Liver (tissue), 9 donors: ENCODE data around the gene ADCYAP1R1. TPM values are rescaled to one million over a fixed set of nuclear protein-coding genes. Genes with fewer than 3 reads are reported as not detected.

ENCODE experiments used
- DNase-seq: peaks from one replicate; pipeline ENCODE4 v3.0.0-alpha.2; 2017; ENCODE audit warnings: low spot score
- H3K27ac ChIP-seq, 2 donors: one replicate each; pipeline ENCODE4 v1.7.0; 2013; ENCODE audit warnings: inconsistent platforms in 2 of 2, low read length in 2 of 2, control low read depth in 1 of 2, low read depth in 1 of 2, mild to moderate bottlenecking in 1 of 2
- H3K27me3 ChIP-seq, 4 donors: one replicate each; pipeline versions ENCODE4 v1.6.1 to v1.7.0; 2013; ENCODE audit warnings: low read length in 3 of 4, inconsistent platforms in 1 of 4, mild to moderate bottlenecking in 1 of 4, moderate library complexity in 1 of 4; ENCODE audit not compliant: control insufficient read depth in 4 of 4, insufficient read depth in 4 of 4
- H3K36me3 ChIP-seq, 4 donors: one replicate each; pipeline versions ENCODE4 v1.6.1 to v1.7.0; 2013; ENCODE audit warnings: low read length in 3 of 4, mild to moderate bottlenecking in 3 of 4, low read depth in 1 of 4, moderate library complexity in 1 of 4; ENCODE audit not compliant: control insufficient read depth in 4 of 4, insufficient read depth in 3 of 4
- H3K4me1 ChIP-seq, 4 donors: one replicate each; pipeline versions ENCODE4 v1.6.1 to v1.7.0; 2013; ENCODE audit warnings: low read length in 3 of 4, mild to moderate bottlenecking in 3 of 4, moderate library complexity in 1 of 4; ENCODE audit not compliant: control insufficient read depth in 4 of 4, insufficient read depth in 4 of 4
- H3K4me3 ChIP-seq, 3 donors: one replicate each; pipeline versions ENCODE4 v1.6.1 to v1.7.0; 2013; ENCODE audit warnings: low read length in 3 of 3, control low read depth in 1 of 3, low read depth in 1 of 3, mild to moderate bottlenecking in 1 of 3
- H3K9ac ChIP-seq, 2 donors: one replicate each; pipeline ENCODE4 v1.7.0; 2013; ENCODE audit warnings: low read length in 2 of 2, mild to moderate bottlenecking in 2 of 2, moderate library complexity in 2 of 2, control low read depth in 1 of 2, low read depth in 1 of 2
- H3K9me3 ChIP-seq, 4 donors: one replicate each; pipeline versions ENCODE4 v1.6.1 to v1.7.0; 2013; ENCODE audit warnings: low read length in 3 of 4; ENCODE audit not compliant: control insufficient read depth in 4 of 4
- CTCF ChIP-seq: fragments of 150-350 bp; IDR thresholded peaks from 2 replicates; pipeline ENCODE4 v1.5.1; 2017; ENCODE audit warnings: improper control_type of control experiment, low read depth, low read length; ENCODE audit not compliant: missing input control
- EGR1 ChIP-seq, 2 donors: IDR thresholded peaks; 2 replicates each; pipeline ENCODE4 v1.6.1; 2016 to 2018; ENCODE audit warnings: antibody characterized with exemption in 2 of 2, low read depth in 2 of 2
- FOXA1 ChIP-seq: IDR thresholded peaks from 2 replicates; pipeline ENCODE4 v1.6.1; 2016; ENCODE audit warnings: antibody characterized with exemption
- FOXA2 ChIP-seq: IDR thresholded peaks from 2 replicates; pipeline ENCODE4 v1.6.1; 2016; ENCODE audit warnings: antibody characterized with exemption
- GABPA ChIP-seq, 2 donors: IDR thresholded peaks in 1 of 2; conservative IDR thresholded peaks in 1 of 2; 2 replicates each; pipeline ENCODE4 v1.6.1; 2016; ENCODE audit warnings: antibody characterized with exemption in 2 of 2, mild to moderate bottlenecking in 1 of 2, moderate library complexity in 1 of 2
- HNF4A ChIP-seq, 2 donors: conservative IDR thresholded peaks; 2 replicates each; pipeline ENCODE4 v1.6.1; 2016; ENCODE audit warnings: antibody characterized with exemption in 2 of 2, mild to moderate bottlenecking in 2 of 2
- HNF4G ChIP-seq: IDR thresholded peaks from 2 replicates; pipeline ENCODE4 v1.6.1; 2016; ENCODE audit warnings: antibody characterized with exemption
- JUND ChIP-seq, 2 donors: IDR thresholded peaks; 2 replicates each; pipeline ENCODE4 v1.6.1; 2016; ENCODE audit warnings: antibody characterized with exemption in 2 of 2
- NR2F2 ChIP-seq: IDR thresholded peaks from 2 replicates; pipeline ENCODE4 v1.6.1; 2016; ENCODE audit warnings: antibody characterized with exemption
- RAD21 ChIP-seq, 2 donors: IDR thresholded peaks; 2 replicates each; pipeline ENCODE4 v1.6.1; 2016; ENCODE audit warnings: antibody characterized with exemption in 2 of 2, mild to moderate bottlenecking in 2 of 2
- RXRA ChIP-seq, 2 donors: IDR thresholded peaks; 2 replicates each; pipeline ENCODE4 v1.6.1; 2017 to 2018; ENCODE audit warnings: antibody characterized with exemption in 2 of 2, mild to moderate bottlenecking in 1 of 2
- SP1 ChIP-seq: IDR thresholded peaks from 2 replicates; pipeline ENCODE4 v1.6.1; 2018; ENCODE audit warnings: antibody characterized with exemption, mild to moderate bottlenecking
- TAF1 ChIP-seq: conservative IDR thresholded peaks from 2 replicates; pipeline ENCODE4 v1.6.1; 2016; ENCODE audit warnings: antibody characterized with exemption, mild to moderate bottlenecking
- YY1 ChIP-seq: IDR thresholded peaks from 2 replicates; pipeline ENCODE4 v1.6.1; 2016; ENCODE audit warnings: antibody characterized with exemption, mild to moderate bottlenecking
- ZBTB33 ChIP-seq: IDR thresholded peaks from 2 replicates; pipeline ENCODE4 v1.6.1; 2016; ENCODE audit warnings: antibody characterized with exemption
- WGBS: extraction: QIAGEN DNeasy Blood & Tissue Kit; methylation state at CpG from one replicate; pipeline ENCODE4 v1.1.7; 2013; 5-methylcytosine and 5-hydroxymethylcytosine counted together
- polyA plus RNA-seq, 2 donors: library from polyadenylated mRNA; stranded (reverse) in 1 of 2; unstranded in 1 of 2; fragments of 200-250 nt in 1 of 2; fragments of >200 nt in 1 of 2; fragmentation: Nextera tagmentation in 1 of 2; extraction: Ambion mirVana in 1 of 2; gene quantifications; one replicate each; pipeline versions ENCODE4 v1.2.1 to v1.2.3, GENCODE V29; 2013 to 2015
- total RNA-seq, 2 donors: library from RNA; depleted of rRNA; stranded (reverse); fragments of >200 nt; gene quantifications; one replicate each; pipeline ENCODE4 v1.2.3, GENCODE V29; 2014
- TF ChIP-seq, protein P1 (sequence below): IDR thresholded peaks from 2 replicates; pipeline ENCODE4 v1.6.1; 2016; ENCODE audit warnings: antibody characterized with exemption
- TF ChIP-seq, protein P2 (sequence below): IDR thresholded peaks from 2 replicates; pipeline ENCODE4 v1.6.1; 2016; ENCODE audit warnings: antibody characterized with exemption
- TF ChIP-seq, protein P3 (sequence below): IDR thresholded peaks from 2 replicates; pipeline ENCODE4 v1.6.1; 2016; ENCODE audit warnings: antibody characterized with exemption, mild to moderate bottlenecking
- donor health status: healthy.
- donor health status: healthy.
- donor health status: healthy.
- donor health status: healthy.
- donor health status: healthy.

The ADCYAP1R1 gene
- total and polyA plus RNA-seq, 4 donors, result 0.05 to 0.67 (median 0.12) TPM; not detected in 1

- no peak for TF ChIP-seq YY1
- TF ChIP-seq JUND (IDR thresholded peaks at IDR 0.05), result no peak
- no peak for TF ChIP-seq RXRA (IDR thresholded peaks at IDR 0.05)
- TF ChIP-seq CTCF, result no peak
- no peak for TF ChIP-seq HNF4A (conservative IDR thresholded peaks at IDR 0.05)
- no peak for TF ChIP-seq NR2F2
- TF ChIP-seq ZBTB33, result no peak
- TF ChIP-seq FOXA1, result no peak
- TF ChIP-seq, protein P1, sequence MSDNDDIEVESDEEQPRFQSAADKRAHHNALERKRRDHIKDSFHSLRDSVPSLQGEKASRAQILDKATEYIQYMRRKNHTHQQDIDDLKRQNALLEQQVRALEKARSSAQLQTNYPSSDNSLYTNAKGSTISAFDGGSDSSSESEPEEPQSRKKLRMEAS, result no peak
- no peak for TF ChIP-seq RAD21 (IDR thresholded peaks at IDR 0.05)
- TF ChIP-seq HNF4G, result no peak
- TF ChIP-seq SP1, result no peak
- no peak for TF ChIP-seq EGR1 (IDR thresholded peaks at IDR 0.05; ENCODE audit: low read depth in 2 of 2)
- TF ChIP-seq TAF1, result no peak
- no peak for TF ChIP-seq GABPA (IDR thresholded peaks at IDR 0.05 in 1 of 2, conservative IDR thresholded peaks at IDR 0.05 in 1 of 2)
- TF ChIP-seq FOXA2, result no peak
- TF ChIP-seq, protein P2, sequence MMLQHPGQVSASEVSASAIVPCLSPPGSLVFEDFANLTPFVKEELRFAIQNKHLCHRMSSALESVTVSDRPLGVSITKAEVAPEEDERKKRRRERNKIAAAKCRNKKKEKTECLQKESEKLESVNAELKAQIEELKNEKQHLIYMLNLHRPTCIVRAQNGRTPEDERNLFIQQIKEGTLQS, result no peak
- Histone ChIP-seq H3K9ac (no peak overlapping the region), H3K4me1 (no peaks in the 10 kb centered on the region), H3K9me3 (no peaks in the 10 kb centered on the region), H3K27me3 (no peaks in the 10 kb centered on the region), H3K4me3 (no peak overlapping the region), H3K36me3 (no peaks in the 10 kb centered on the region), H3K27ac (no peak overlapping the region)
- whole genome bisulfite sequencing, result 80% methylated on average over 4 of the region's 4 CpGs
- DNase-seq, result no peak
These were observed 67.1 kb downstream of the ADCYAP1R1 start for GRCh38 chr7:31119249-31119648.

DNA sequence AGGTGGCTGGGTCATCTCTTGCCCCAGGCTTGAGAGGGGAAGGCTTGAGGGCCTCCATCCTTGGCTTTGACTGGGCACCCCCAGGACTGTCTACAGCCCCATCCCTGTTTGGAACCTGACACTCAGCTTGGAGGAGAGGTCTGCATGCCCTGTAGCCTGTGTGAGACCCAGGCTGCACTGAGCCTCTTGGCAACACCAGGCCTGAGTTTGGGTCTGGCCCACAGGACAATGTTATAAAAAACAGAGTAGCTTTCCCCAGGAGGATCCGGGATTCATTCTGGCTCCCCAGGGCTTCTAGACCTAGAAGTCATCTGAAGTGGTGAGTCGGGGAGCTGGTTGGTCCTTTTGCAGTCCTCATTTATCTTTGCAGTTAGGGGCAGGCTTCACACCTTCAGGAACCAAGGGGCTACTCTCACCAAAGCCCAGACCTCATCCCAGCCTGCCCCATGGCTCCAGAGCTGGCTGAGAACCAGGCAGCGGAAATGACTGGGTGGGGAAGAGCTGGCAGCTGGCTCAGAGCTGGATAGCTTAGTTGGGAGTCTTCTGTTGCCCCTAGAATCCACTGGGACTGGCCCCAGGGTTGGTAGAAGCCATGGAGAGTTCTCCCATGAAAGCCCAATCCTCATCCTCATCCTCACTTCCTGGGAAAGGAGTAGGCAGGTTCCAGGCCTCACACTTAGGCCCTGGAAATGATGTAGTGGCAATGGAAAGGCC is 68.8 kb downstream of the ADCYAP1R1 start:
- H3K4me3 ChIP-seq, result no peak overlapping the region
- H3K9ac ChIP-seq, result no peak overlapping the region
- 85% methylated on average over 3 of the region's 3 CpGs for WGBS
- H3K27ac ChIP-seq, result no peak overlapping the region
- no peaks in the 10 kb centered on the region for H3K27me3 ChIP-seq
- H3K9me3 ChIP-seq, result no peaks in the 10 kb centered on the region
- no peak for DNase-seq
- no peaks in the 10 kb centered on the region for H3K36me3 ChIP-seq
- TF ChIP-seq GABPA (IDR thresholded peaks at IDR 0.05 in 1 of 2, conservative IDR thresholded peaks at IDR 0.05 in 1 of 2) (no peak), RAD21 (IDR thresholded peaks at IDR 0.05) (no peak), JUND (IDR thresholded peaks at IDR 0.05) (no peak), NR2F2 (no peak)
- TF ChIP-seq, protein P3, sequence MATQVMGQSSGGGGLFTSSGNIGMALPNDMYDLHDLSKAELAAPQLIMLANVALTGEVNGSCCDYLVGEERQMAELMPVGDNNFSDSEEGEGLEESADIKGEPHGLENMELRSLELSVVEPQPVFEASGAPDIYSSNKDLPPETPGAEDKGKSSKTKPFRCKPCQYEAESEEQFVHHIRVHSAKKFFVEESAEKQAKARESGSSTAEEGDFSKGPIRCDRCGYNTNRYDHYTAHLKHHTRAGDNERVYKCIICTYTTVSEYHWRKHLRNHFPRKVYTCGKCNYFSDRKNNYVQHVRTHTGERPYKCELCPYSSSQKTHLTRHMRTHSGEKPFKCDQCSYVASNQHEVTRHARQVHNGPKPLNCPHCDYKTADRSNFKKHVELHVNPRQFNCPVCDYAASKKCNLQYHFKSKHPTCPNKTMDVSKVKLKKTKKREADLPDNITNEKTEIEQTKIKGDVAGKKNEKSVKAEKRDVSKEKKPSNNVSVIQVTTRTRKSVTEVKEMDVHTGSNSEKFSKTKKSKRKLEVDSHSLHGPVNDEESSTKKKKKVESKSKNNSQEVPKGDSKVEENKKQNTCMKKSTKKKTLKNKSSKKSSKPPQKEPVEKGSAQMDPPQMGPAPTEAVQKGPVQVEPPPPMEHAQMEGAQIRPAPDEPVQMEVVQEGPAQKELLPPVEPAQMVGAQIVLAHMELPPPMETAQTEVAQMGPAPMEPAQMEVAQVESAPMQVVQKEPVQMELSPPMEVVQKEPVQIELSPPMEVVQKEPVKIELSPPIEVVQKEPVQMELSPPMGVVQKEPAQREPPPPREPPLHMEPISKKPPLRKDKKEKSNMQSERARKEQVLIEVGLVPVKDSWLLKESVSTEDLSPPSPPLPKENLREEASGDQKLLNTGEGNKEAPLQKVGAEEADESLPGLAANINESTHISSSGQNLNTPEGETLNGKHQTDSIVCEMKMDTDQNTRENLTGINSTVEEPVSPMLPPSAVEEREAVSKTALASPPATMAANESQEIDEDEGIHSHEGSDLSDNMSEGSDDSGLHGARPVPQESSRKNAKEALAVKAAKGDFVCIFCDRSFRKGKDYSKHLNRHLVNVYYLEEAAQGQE, result no peak
- no peaks in the 10 kb centered on the region for H3K4me1 ChIP-seq
